C4-2B (cell line): ENCODE data around the gene KAT8.
A peak's percentile ranks its signal among the peaks of the same experiment; 100 is the strongest.

Experiments used
- H3K27ac ChIP-seq: fragments of 450-650 bp; 2 replicates; pipeline ENCODE4 v1.5.1; 2017
- ZFX ChIP-seq: fragments of 450-650 bp; IDR thresholded peaks from 2 replicates; pipeline ENCODE4 v1.6.1; 2017
- TF ChIP-seq, protein P1 (sequence below): fragments of 450-650 bp; conservative IDR thresholded peaks from 2 replicates; pipeline ENCODE4 v1.5.1; 2017; ENCODE audit warnings: mild to moderate bottlenecking

Gene KAT8

DNA sequence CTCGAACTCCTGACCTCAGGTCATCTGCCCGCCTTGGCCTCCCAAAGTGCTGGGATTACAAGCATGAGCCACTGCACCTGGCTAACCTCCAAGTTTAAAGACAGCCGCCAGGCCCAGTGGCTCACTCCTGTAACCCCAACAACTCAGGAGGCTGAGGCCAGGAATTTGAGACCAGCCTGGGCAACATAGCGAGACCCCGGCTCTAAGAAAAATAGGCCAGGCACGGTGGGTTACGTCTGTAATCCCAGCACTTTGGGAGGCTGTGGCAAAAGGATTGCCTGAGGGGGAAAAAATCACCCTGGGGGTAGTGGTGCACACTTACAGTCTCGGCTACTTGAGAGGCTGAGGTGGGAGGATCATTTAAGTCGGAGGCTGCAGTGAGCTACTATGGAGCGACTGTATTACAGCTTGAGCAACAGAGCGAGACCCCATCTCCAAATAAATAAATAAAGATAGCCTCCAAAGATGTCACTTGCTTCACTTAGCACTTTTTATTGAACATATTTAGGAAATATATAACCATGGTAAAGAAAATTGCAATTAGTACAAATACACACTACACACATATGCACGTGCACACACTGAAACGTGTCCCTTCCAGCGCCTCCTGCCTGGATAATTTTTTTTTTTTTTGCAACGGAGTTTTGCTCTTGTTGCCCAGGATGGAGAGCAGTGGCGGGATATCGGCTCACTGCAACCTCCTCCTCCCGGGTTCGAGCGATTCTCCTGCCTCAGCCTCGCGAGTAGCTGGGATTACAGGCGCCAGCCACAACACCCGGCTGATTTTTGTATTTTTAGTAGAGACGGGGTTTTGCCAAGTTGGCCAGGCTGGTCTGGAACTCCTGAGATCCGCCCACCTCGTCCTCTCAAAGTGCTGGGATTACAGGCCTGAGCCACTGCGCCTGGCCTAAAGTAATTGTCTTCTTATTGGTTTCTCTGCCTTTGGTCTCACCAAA is 10.7 kb upstream of the KAT8 start:
- no peak for TF ChIP-seq ZFX
- TF ChIP-seq, protein P1, sequence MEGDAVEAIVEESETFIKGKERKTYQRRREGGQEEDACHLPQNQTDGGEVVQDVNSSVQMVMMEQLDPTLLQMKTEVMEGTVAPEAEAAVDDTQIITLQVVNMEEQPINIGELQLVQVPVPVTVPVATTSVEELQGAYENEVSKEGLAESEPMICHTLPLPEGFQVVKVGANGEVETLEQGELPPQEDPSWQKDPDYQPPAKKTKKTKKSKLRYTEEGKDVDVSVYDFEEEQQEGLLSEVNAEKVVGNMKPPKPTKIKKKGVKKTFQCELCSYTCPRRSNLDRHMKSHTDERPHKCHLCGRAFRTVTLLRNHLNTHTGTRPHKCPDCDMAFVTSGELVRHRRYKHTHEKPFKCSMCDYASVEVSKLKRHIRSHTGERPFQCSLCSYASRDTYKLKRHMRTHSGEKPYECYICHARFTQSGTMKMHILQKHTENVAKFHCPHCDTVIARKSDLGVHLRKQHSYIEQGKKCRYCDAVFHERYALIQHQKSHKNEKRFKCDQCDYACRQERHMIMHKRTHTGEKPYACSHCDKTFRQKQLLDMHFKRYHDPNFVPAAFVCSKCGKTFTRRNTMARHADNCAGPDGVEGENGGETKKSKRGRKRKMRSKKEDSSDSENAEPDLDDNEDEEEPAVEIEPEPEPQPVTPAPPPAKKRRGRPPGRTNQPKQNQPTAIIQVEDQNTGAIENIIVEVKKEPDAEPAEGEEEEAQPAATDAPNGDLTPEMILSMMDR, result no peak
- peak overlapping the region; percentile 60; the same call in 1 of the 2 replicates for H3K27ac ChIP-seq

DNA sequence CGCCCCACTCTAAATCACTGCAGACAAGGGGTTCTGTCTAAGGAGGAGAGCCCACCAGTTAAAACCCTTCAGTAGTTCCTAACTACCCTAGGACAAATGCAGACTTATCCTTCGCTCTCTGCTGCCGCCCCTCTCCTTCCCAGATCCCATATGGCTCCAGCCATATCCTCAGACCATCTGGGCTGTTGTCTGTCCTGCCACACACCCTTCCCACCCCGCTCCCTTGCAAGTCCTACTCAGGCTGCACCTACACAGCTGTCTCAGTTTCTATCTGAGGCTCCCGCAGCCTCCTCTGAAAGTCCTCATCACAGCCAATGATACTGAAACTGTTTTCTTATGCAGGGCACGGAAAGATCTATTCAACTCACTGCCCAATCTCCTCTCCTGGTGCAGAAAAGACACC is 10.0 kb upstream of the KAT8 start:
- no peak overlapping the region for H3K27ac ChIP-seq
- no peak for TF ChIP-seq ZFX
- TF ChIP-seq, protein P1, result no peak

DNA sequence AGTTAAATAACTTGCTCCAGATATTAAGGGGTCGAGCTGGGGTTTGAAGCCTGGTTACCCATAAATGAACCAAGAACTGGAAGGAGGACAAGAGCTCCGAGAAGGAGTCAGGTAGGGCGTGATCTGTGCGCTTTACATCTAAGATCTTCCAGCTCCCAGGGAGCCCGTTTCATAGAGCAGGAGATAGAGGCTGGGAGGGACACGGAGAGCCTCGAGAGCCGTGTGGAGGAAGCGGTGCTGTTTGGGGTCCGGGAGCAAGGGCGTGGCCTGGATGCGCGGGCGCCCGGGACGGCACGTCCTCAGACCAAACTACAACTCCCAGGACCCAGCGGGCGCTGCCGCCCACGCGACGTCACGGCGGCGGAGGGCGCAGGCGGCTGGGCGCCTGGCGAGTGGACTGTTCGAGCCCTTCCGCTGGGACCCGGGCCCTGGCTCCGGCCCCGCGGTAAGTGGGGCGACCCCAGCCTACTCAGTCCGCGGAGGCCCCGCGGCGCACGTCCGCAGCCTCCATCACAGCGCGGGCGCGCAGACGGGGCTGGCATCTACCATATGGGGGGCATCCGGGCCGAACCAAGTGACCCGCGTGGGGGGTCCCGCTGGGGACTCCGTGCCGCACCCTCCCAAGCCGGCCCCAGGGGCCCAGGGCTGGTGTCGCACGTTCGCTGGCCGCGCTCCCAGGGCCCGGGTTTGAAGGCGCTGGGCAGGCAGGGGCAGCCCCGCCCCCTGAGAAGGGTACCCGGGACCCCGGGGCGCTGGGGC is 9.2 kb upstream of the KAT8 start, which contains the start of gene BCKDK:
TSS of gene BCKDK (plus strand) at position 352 of the 759 bp plus-strand sequence. CDS start 838 bp downstream, outside the sequence.
- TF ChIP-seq, protein P1, result no peak
- peak; percentile 44; the same call in 1 of the 2 replicates for TF ChIP-seq ZFX
- H3K27ac ChIP-seq, result peak within 1 kb of the TSS; percentile 95

DNA sequence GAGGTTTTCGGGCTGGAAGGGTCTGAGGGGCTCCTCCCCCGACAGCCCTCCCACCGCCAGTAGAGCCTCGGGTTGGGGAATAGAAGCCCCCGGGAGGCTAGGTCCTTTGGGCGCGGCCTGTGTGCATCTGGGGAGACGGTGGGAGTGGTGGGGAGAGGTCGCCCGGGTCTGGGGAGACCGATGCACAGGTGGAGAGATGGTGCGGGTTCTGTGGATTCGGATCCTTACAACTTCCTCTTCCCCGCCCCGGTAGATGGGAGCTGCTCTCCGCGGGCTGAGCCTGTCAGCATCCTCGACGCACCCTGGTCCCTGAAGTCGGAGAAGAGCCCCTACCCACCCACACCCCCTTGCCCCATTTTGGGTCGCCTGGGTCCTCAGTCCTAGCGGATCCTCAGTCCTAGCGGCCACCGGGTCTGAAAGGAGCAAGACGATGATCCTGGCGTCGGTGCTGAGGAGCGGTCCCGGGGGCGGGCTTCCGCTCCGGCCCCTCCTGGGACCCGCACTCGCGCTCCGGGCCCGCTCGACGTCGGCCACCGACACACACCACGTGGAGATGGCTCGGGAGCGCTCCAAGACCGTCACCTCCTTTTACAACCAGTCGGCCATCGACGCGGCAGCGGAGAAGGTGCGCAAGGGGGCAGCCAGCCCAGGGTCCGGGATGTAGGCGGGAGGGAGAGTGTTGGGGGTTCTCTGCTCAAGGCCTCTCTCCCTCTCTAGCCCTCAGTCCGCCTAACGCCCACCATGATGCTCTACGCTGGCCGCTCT is 8.5 kb upstream of the KAT8 start:
- peak overlapping the region; percentile 95 for H3K27ac ChIP-seq
- no peak for TF ChIP-seq ZFX
- TF ChIP-seq, protein P1, result no peak

DNA sequence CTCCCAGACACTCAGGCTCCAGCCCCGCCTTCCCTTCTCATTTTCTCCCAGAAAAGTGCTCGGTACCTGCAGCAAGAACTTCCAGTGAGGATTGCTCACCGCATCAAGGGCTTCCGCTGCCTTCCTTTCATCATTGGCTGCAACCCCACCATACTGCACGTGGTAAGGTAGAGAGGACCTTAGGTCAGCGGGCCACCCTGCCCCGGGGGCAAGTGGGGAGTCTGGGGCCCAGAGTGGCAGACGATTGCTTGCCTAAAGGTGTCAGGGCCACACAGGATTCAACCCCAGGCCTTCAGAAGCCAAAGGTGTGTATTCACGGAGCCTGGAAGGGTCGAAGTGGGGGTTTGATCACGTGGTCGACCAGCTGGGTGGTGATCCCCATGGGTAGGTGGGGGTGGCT is 7.8 kb upstream of the KAT8 start:
- H3K27ac ChIP-seq, result no peak overlapping the region
- TF ChIP-seq ZFX, result no peak
- TF ChIP-seq, protein P1, result no peak

DNA sequence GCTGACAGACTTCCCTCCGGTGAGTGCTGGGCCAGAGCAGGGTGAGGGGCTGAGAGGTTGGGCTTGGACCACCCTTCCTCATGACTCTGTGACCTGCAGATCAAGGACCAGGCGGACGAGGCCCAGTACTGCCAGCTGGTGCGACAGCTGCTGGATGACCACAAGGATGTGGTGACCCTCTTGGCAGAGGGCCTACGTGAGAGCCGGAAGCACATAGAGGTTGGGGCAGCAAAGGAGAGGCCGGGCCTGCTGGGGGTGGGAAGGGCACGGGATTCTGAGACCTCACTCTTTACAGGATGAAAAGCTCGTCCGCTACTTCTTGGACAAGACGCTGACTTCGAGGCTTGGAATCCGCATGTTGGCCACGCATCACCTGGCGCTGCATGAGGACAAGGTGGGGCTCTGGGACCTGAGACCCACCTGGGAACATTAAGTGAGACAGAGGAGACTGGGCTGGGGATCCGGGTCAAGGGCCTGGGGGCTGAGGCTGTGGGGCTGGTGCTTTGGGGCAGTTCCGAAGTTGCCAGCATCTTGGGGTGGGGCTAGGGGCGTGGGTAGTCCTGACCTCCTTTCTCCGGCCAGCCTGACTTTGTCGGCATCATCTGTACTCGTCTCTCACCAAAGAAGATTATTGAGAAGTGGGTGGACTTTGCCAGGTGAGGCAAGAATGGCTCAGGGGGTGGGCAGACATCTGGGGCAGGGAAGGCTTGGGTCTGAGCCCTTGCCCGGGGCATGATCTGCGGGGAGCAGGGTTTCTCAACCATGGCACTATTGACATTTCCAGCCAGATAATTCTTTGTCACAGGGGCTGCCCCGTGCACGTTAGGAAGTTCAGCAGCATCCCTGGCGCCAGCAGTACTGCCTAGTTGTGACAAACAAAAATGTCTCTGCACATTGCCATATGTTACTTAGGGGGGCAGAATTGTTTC is 7.1 kb upstream of the KAT8 start:
- no peak overlapping the region for H3K27ac ChIP-seq

More for the DNA sequence above, 7.1 kb upstream of the KAT8 start:
- no peak for TF ChIP-seq ZFX
- TF ChIP-seq, protein P1, result no peak
